HEK293 (cell line): ENCODE results near the gene PDHA2.

Experiments used
- CTCF ChIA-PET: fragments of 350-600 bp; formaldehyde crosslinking; extraction: SDS; loops from one replicate; lab custom pipeline; 2021; ENCODE audit warnings: antibody characterized with exemption; lab: Yijun Ruan, JAX
- POLR2A ChIA-PET: fragments of 300-600 bp; formaldehyde crosslinking; extraction: SDS; loops from one replicate; lab custom pipeline; 2020; ENCODE audit warnings: antibody characterized with exemption, inconsistent platforms; lab: Yijun Ruan, JAX
- H3K27ac ChIP-seq: fragments of 200-500 bp; sonication (Bioruptor generic); 2 replicates; pipeline ENCODE4 v1.5.1; 2014; ENCODE audit warnings: low read depth, low read length, control low read depth, inconsistent platforms; ENCODE audit errors: extremely low read depth
- H3K36me3 ChIP-seq, 2 experiments: fragments of 200-500 bp in 1 of 2; sonication (Bioruptor generic) in 1 of 2; 1 replicate in 1 of 2; 2 replicates in 1 of 2; pipeline ENCODE4 v1.5.1; 2014 to 2017; ENCODE audit warnings: inconsistent platforms in 2 of 2, low read length in 2 of 2; ENCODE audit not compliant: control insufficient read depth in 2 of 2, insufficient read depth in 1 of 2
- H3K4me1 ChIP-seq: fragments of 200-500 bp; sonication (Bioruptor generic); 2 replicates; pipeline ENCODE4 v1.5.1; 2014; ENCODE audit warnings: mild to moderate bottlenecking, low read length, inconsistent platforms; ENCODE audit not compliant: control insufficient read depth, insufficient read depth
- H3K4me3 ChIP-seq: 2 replicates; pipeline ENCODE4 v1.5.1; 2011; ENCODE audit warnings: low read depth, mild to moderate bottlenecking, control low read depth, low read length, moderate library complexity
- H3K9me3 ChIP-seq: fragments of 200-500 bp; sonication (Bioruptor generic); 2 replicates; pipeline ENCODE4 v1.5.1; 2014; ENCODE audit warnings: low read depth, low read length, inconsistent platforms; ENCODE audit not compliant: control insufficient read depth, insufficient read depth
- BCL11A ChIP-seq: fragments of 450-650 bp; formaldehyde crosslinking; IDR thresholded peaks from 2 replicates; pipeline ENCODE4 v1.5.1; 2016; ENCODE audit warnings: low read depth, missing biosample characterization, missing genetic modification characterization
- EGR2 ChIP-seq: fragments of 450-650 bp; formaldehyde crosslinking; IDR thresholded peaks from 2 replicates; pipeline ENCODE4 v1.5.1; 2016; ENCODE audit warnings: low read depth, missing biosample characterization, missing genetic modification characterization
- GLIS2 ChIP-seq: fragments of 450-650 bp; formaldehyde crosslinking; IDR thresholded peaks from 2 replicates; pipeline ENCODE4 v1.5.1; 2016; ENCODE audit warnings: missing biosample characterization, missing genetic modification characterization
- KLF9 ChIP-seq: fragments of 450-650 bp; formaldehyde crosslinking; IDR thresholded peaks from 2 replicates; pipeline ENCODE4 v1.5.1; 2016; ENCODE audit warnings: missing biosample characterization, missing genetic modification characterization, low read depth
- RBAK ChIP-seq: fragments of 450-650 bp; formaldehyde crosslinking; IDR thresholded peaks from 2 replicates; pipeline ENCODE4 v1.5.1; 2016; ENCODE audit warnings: missing biosample characterization, missing genetic modification characterization
- TRIM28 ChIP-seq: IDR thresholded peaks from 2 replicates; pipeline ENCODE4 v1.6.1; 2011; ENCODE audit warnings: low read length, control low read depth, borderline replicate concordance
- ZBTB20 ChIP-seq: fragments of 450-650 bp; formaldehyde crosslinking; IDR thresholded peaks from 2 replicates; pipeline ENCODE4 v1.5.1; 2016; ENCODE audit warnings: missing biosample characterization, missing genetic modification characterization
- ZBTB44 ChIP-seq: fragments of 450-650 bp; IDR thresholded peaks from 2 replicates; pipeline ENCODE4 v1.5.1; 2018; ENCODE audit warnings: missing biosample characterization, mild to moderate bottlenecking, missing genetic modification characterization
- ZBTB8A ChIP-seq: fragments of 450-650 bp; formaldehyde crosslinking; IDR thresholded peaks from 2 replicates; pipeline ENCODE4 v1.5.1; 2016; ENCODE audit warnings: missing biosample characterization, missing genetic modification characterization
- ZNF112 ChIP-seq: fragments of 450-650 bp; formaldehyde crosslinking; IDR thresholded peaks from 2 replicates; pipeline ENCODE4 v1.5.0; 2017; ENCODE audit warnings: missing biosample characterization, missing genetic modification characterization
- ZNF138 ChIP-seq: fragments of 450-650 bp; formaldehyde crosslinking; IDR thresholded peaks from 2 replicates; pipeline ENCODE4 v1.5.1; 2016; ENCODE audit warnings: missing biosample characterization, missing genetic modification characterization, borderline replicate concordance
- ZNF292 ChIP-seq: fragments of 450-650 bp; formaldehyde crosslinking; IDR thresholded peaks from 2 replicates; pipeline ENCODE4 v1.5.1; 2016; ENCODE audit warnings: low read depth, missing biosample characterization, missing genetic modification characterization, borderline replicate concordance
- ZNF354C ChIP-seq: fragments of 450-650 bp; formaldehyde crosslinking; IDR thresholded peaks from 2 replicates; pipeline ENCODE4 v1.5.1; 2016; ENCODE audit warnings: missing biosample characterization, missing genetic modification characterization, low read depth, borderline replicate concordance
- ZNF394 ChIP-seq: fragments of 450-650 bp; formaldehyde crosslinking; IDR thresholded peaks from 2 replicates; pipeline ENCODE4 v1.5.1; 2016; ENCODE audit warnings: missing biosample characterization, missing genetic modification characterization, mild to moderate bottlenecking, moderate library complexity, borderline replicate concordance
- ZNF426 ChIP-seq: fragments of 450-650 bp; formaldehyde crosslinking; IDR thresholded peaks from 2 replicates; pipeline ENCODE4 v1.5.1; 2017; ENCODE audit warnings: missing biosample characterization, missing genetic modification characterization, mild to moderate bottlenecking, inconsistent platforms, moderate library complexity
- ZNF48 ChIP-seq: fragments of 450-650 bp; formaldehyde crosslinking; IDR thresholded peaks from 2 replicates; pipeline ENCODE4 v1.5.1; 2016; ENCODE audit warnings: missing biosample characterization, missing genetic modification characterization
- ZNF514 ChIP-seq: fragments of 450-650 bp; formaldehyde crosslinking; IDR thresholded peaks from 2 replicates; pipeline ENCODE4 v1.5.1; 2016; ENCODE audit warnings: missing biosample characterization, missing genetic modification characterization
- ZNF555 ChIP-seq: fragments of 450-650 bp; formaldehyde crosslinking; conservative IDR thresholded peaks from 2 replicates; pipeline ENCODE4 v1.5.1; 2017; ENCODE audit warnings: missing biosample characterization, mild to moderate bottlenecking, missing genetic modification characterization, inconsistent platforms
- ZNF600 ChIP-seq: fragments of 450-650 bp; formaldehyde crosslinking; IDR thresholded peaks from 2 replicates; pipeline ENCODE4 v1.5.1; 2016; ENCODE audit warnings: missing biosample characterization, missing genetic modification characterization
- ZNF660 ChIP-seq: fragments of 450-650 bp; IDR thresholded peaks from 2 replicates; pipeline ENCODE4 v1.5.1; 2018; ENCODE audit warnings: missing biosample characterization, mild to moderate bottlenecking, missing genetic modification characterization
- ZNF664 ChIP-seq: fragments of 450-650 bp; formaldehyde crosslinking; IDR thresholded peaks from 2 replicates; pipeline ENCODE4 v1.5.1; 2016; ENCODE audit warnings: missing biosample characterization, missing genetic modification characterization
- ZNF670 ChIP-seq: fragments of 450-650 bp; formaldehyde crosslinking; IDR thresholded peaks from 2 replicates; pipeline ENCODE4 v1.5.1; 2016; ENCODE audit warnings: missing biosample characterization, missing genetic modification characterization, low read depth
- ZSCAN23 ChIP-seq: fragments of 450-650 bp; formaldehyde crosslinking; IDR thresholded peaks from 2 replicates; pipeline ENCODE4 v1.5.1; 2016; ENCODE audit warnings: missing biosample characterization, missing genetic modification characterization
- ZXDB ChIP-seq: fragments of 450-650 bp; formaldehyde crosslinking; IDR thresholded peaks from 2 replicates; pipeline ENCODE4 v1.5.1; 2016; ENCODE audit warnings: missing biosample characterization, missing genetic modification characterization

The PDHA2 gene

DNA sequence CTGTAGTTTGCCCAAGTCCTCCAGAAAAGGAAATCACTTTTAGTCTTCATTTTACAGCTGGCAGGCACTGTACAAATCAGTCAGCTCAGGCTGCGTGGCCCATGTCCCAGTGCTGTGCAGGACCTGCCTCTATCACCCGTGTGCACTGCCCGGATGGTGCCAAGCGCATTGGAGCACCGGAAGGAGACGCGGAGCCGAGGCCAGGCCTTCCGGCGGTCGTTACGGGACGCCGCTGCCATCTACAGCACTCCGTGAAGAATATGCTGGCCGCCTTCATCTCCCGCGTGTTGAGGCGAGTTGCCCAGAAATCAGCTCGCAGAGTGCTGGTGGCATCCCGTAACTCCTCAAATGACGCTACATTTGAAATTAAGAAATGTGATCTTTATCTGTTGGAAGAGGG is at the start of gene PDHA2:
Gene PDHA2, plus strand, starts transcription at position 203 of the 400 bp plus-strand sequence. Its CDS starts 58 bp downstream, at position 261.
- H3K9me3 ChIP-seq: no peaks in the 10 kb centered on the region
- no peaks in the 10 kb centered on the region for H3K4me1 ChIP-seq
- H3K4me3 ChIP-seq: no peak within 1 kb of the TSS
- no peak within 1 kb of the TSS for H3K27ac ChIP-seq
- ChIA-PET POLR2A (no interaction called here), CTCF (no interaction called here)
- H3K36me3 ChIP-seq: no peaks in the 10 kb centered on the region
- TF ChIP-seq ZNF138 (tag by site-specific recombination) (no peak), ZNF664 (tag by site-specific recombination) (no peak)
- TF ChIP-seq, all 188 proteins: peak for 0

- TF ChIP-seq EGR2 (no peak), ZNF555 (tag by site-specific recombination) (no peak), ZBTB44 (tag by site-specific recombination) (no peak), GLIS2 (tag by site-specific recombination) (no peak)
- CTCF ChIA-PET: no interaction called here
- Histone ChIP-seq H3K4me1 (no peaks in the 10 kb centered on the region), H3K4me3 (no peak overlapping the region), H3K27ac (no peak overlapping the region), H3K9me3 (no peaks in the 10 kb centered on the region), H3K36me3 (no peaks in the 10 kb centered on the region)
- POLR2A ChIA-PET: no interaction called here
Measured at GRCh38 chr4:95798003-95798402, 41.9 kb upstream of the PDHA2 start.

DNA sequence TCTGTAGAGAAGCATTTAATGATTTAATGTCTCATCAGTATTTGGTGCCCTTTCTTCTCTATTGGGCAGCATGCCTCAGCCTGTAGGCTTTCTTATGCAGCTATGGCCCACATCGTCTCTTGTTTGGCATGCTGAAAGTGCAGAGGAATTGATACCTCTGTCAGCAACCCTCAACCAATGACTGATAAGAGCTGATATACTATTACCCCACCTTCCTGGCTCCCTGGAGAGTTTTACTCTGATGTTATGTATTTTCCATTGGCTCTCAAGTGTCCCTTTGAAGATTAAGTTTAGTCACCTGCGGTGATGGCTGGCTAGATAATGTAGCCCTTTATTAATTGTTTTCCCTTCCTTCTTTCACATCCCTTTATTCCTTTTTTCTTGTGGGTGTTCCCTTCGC is 41.2 kb upstream of the PDHA2 start:
- CTCF ChIA-PET: interaction anchor here (0.6 kb wide), 1 partner anchor 1151 kb away, joined by 3 read pairs; no protein-coding TSS in a partner anchor

GRCh38 chr4:95821867-95822266 is 18.0 kb upstream of the PDHA2 start:
- Histone ChIP-seq H3K4me3 (no peak overlapping the region), H3K36me3 (no peaks in the 10 kb centered on the region), H3K27ac (no peak overlapping the region), H3K9me3 (no peaks in the 10 kb centered on the region), H3K4me1 (no peaks in the 10 kb centered on the region)
- TF ChIP-seq ZSCAN23 (tag by site-specific recombination) (no peak), ZNF600 (tag by site-specific recombination) (no peak), ZXDB (no peak), ZNF426 (no peak), ZNF394 (tag by site-specific recombination) (no peak), ZNF514 (no peak), ZBTB20 (tag by site-specific recombination) (no peak), ZNF292 (no peak), ZNF354C (no peak), TRIM28 (no peak), RBAK (tag by site-specific recombination) (no peak), ZBTB8A (tag by site-specific recombination) (no peak), ZNF670 (tag by site-specific recombination) (no peak), ZNF555 (tag by site-specific recombination) (no peak), ZNF112 (tag by site-specific recombination) (no peak), BCL11A (tag by site-specific recombination) (no peak), KLF9 (tag by site-specific recombination) (no peak), ZNF660 (tag by site-specific recombination) (no peak)
- POLR2A ChIA-PET: no interaction called here
- CTCF ChIA-PET: no interaction called here

More for the DNA sequence above, 41.2 kb upstream of the PDHA2 start:
- no peaks in the 10 kb centered on the region for H3K9me3 ChIP-seq
- H3K4me3 ChIP-seq: no peak overlapping the region
- TF ChIP-seq ZNF48: no peak
- H3K4me1 ChIP-seq: no peaks in the 10 kb centered on the region
- no peaks in the 10 kb centered on the region for H3K36me3 ChIP-seq
- POLR2A ChIA-PET: no interaction called here
- no peak overlapping the region for H3K27ac ChIP-seq
